T1000 (cell line): ENCODE data around the gene CCDC82.
A peak's percentile ranks its signal among the peaks of the same experiment; 100 is the strongest.
"Not testable (repeated sequence)": the region's sequence is repeated elsewhere in the genome, so short reads cannot be mapped to it uniquely, and the experiment has no call there.

Experiments used
- DNase-seq: peaks from one replicate; lab custom pipeline; 2025; ENCODE audit warnings: mixed read lengths; lab: John Stamatoyannopoulos, UW

Gene CCDC82

GRCh38 chr11:96389720-96390487 is at the start of gene CCDC82, which contains the start of gene JRKL:
CCDC82 (minus strand) TSS chr11:96389912; CDS start chr11:96384747, 5,165 bp downstream.
JRKL (plus strand) TSS chr11:96390013; CDS start chr11:96390650, 637 bp downstream.
- peak; percentile 78 for DNase-seq

- not testable (repeated sequence) for DNase-seq
These were observed 42.9 kb upstream of the CCDC82 start for GRCh38 chr11:96432654-96433053.

GRCh38 chr11:96430668-96431067 is 41.0 kb upstream of the CCDC82 start:
- no peak for DNase-seq

- DNase-seq = no peak
These were observed 35.0 kb upstream of the CCDC82 start for GRCh38 chr11:96424693-96425092.

GRCh38 chr11:96413408-96413807 is 23.7 kb upstream of the CCDC82 start:
- DNase-seq = no peak

- no peak for DNase-seq
These were observed 23.2 kb upstream of the CCDC82 start for GRCh38 chr11:96412761-96413381.

- DNase-seq = not testable (repeated sequence)
These were observed 21.7 kb upstream of the CCDC82 start for GRCh38 chr11:96411412-96411811.

GRCh38 chr11:96400697-96401096 is 11.0 kb upstream of the CCDC82 start:
- DNase-seq = no peak

GRCh38 chr11:96397863-96398262 is 8.2 kb upstream of the CCDC82 start:
- DNase-seq = no peak

- no peak for DNase-seq
These were observed 6.9 kb upstream of the CCDC82 start for GRCh38 chr11:96396637-96397036.

- no peak for DNase-seq
These were observed 5.1 kb upstream of the CCDC82 start for GRCh38 chr11:96394773-96395172.

GRCh38 chr11:96393753-96394348 is 4.1 kb upstream of the CCDC82 start:
- DNase-seq = no peak

- no peak for DNase-seq
These were observed 2.1 kb upstream of the CCDC82 start for GRCh38 chr11:96391698-96392307.

- no peak for DNase-seq
These were observed 728 bp upstream of the CCDC82 start for GRCh38 chr11:96390488-96390792.

- no peak for DNase-seq
These were observed 607 bp downstream of the CCDC82 start for GRCh38 chr11:96388891-96389719.

- no peak for DNase-seq
These were observed 4.5 kb downstream of the CCDC82 start for GRCh38 chr11:96385187-96385586.

- DNase-seq = no peak
These were observed 5.6 kb downstream of the CCDC82 start for GRCh38 chr11:96384156-96384555.

GRCh38 chr11:96376796-96377195 is 12.9 kb downstream of the CCDC82 start:
- no peak for DNase-seq

GRCh38 chr11:96373826-96374225 is 15.9 kb downstream of the CCDC82 start:
- DNase-seq = no peak

GRCh38 chr11:96367342-96367741 is 22.4 kb downstream of the CCDC82 start:
- no peak for DNase-seq

- no peak for DNase-seq
These were observed 23.7 kb downstream of the CCDC82 start for GRCh38 chr11:96366024-96366423.

GRCh38 chr11:96365493-96365892 is 24.2 kb downstream of the CCDC82 start:
- no peak for DNase-seq
